Activated CD8-positive, alpha-beta memory T cell treated with anti-CD3 and anti-CD28 coated beads for 36 hours (primary cell): ENCODE results near the gene KRT13. TPM values are rescaled to one million over a fixed set of nuclear protein-coding genes. Genes with fewer than 3 reads are reported as not detected.

Experiments
- CTCF ChIA-PET: fragments of 350-600 bp; sonication (Branson Sonifier 250); formaldehyde crosslinking; loops from one replicate; lab custom pipeline; 2021; ENCODE audit warnings: antibody characterized with exemption; lab: Charles Lee
- POLR2A ChIA-PET: fragments of 350-600 bp; sonication (Branson Sonifier 250); formaldehyde crosslinking; loops from one replicate; lab custom pipeline; 2021; ENCODE audit warnings: antibody characterized with exemption; lab: Charles Lee
- total RNA-seq, 2 experiments: library from RNA; stranded (reverse); gene quantifications; one replicate each; pipeline ENCODE4 v1.2.3, GENCODE V29; 2021

KRT13 gene
- total RNA-seq, 2 experiments from 2014 or later: not detected

DNA sequence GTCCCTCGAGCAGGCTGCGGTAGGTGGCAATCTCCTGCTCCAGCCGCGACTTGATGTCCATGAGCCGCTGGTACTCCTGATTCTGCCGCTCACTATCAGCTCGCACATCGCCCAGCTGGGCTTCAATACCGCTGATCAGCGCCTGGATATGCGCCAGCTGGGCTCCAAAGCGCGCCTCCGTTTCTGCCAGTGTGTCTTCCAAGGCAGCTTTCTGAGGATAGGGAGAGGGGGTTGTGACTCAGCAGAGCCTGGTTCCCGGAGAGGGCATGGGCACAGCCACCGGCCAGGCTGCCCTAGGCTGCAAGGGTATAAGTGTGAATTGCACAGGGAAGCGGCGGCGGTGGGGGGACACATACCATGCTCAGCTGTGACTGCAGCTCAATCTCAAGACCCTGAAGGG lies 18.4 kb upstream of the KRT13 start:
- CTCF ChIA-PET: interaction anchor here (1.3 kb wide), 1 partner anchor 25 kb away, joined by 3 read pairs; no protein-coding TSS in a partner anchor
- POLR2A ChIA-PET: no interaction called here

- POLR2A ChIA-PET: no interaction called here
These were observed 17.8 kb upstream of the KRT13 start for GRCh38 chr17:41523225-41523593.

DNA sequence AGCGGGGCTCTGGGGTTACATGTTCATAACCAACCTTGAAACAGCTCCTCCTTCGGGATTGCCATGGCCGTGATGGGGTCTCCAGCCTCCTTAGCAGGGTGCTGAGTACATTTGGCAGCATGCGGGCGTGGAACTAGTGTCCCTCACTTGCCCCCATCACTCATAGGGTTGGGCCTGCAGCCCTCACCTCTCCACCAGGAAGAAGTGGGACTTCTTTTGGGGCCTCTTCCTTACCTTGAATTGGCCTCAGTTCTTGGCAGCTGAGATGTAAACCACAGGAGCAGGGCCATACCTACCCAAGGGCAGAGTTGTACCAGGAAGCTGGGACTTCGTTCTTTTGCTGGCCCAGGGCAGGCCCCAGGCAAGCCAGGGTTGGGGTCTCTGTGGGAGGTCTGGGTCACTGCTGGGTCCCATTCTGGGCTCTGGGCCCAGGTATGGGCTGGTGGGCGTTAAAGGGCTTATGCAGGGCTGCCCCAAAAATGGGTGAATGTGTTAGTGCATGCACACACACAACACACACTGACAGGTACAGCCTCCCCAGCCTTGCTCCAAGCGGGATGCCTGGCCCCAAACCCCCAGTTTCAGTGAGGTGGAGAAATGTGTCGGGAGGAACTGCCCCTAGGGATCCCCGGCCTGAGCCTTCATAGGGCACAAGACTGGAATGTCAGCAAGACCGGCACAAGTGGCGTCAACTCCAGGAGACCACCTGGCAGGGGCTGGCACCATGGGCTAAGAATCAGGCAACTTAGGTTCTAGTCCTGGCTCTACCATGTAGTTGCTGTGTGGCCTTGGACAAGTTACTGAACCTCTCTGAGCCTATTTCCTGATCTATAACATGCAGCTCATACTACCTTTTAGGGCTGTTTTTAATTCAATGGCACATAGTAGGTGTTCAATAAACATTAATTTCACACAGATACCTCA lies 17.2 kb upstream of the KRT13 start:
- CTCF ChIA-PET: interaction anchor here (1.3 kb wide), 1 partner anchor 27 kb away, joined by 3 read pairs; no protein-coding TSS in a partner anchor
- POLR2A ChIA-PET: no interaction called here

More at GRCh38 chr17:41523225-41523593, 17.8 kb upstream of the KRT13 start:
- CTCF ChIA-PET: no interaction called here

DNA sequence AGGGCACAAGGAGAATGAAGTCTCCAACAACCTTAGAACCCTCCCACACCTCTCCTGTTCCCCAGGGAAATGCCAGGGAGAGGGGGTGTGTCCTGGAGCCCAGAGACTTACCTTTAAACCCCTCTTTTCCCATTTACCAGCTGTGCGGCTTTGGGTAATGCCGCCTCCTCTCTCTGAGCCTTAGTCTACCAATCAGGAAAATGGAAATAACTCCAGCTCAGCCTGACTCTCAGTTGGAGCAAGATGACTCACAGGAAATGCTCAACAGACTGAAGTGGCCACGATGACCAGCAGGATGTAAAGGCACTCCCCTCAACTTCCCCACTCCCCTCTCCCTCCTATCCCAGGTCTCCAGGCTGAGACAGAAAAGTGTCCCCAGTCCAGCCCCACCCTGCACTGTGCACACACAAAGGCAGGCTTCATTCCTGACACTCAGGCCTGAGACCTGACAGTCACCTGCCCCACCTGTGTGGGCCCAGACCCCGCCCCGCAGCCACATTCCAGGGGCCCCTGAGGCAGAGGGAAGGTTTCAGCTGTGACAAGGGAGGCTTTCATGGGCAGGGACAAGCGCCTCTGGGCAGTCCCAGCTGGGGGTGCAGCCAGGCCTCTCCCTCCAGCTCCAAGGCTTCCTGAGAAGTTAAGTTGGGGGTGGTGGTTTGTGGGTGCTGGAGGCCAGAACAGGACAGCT lies 16.3 kb upstream of the KRT13 start:
- ChIA-PET POLR2A (no interaction called here), CTCF (interaction anchor here (0.8 to 1.3 kb wide), 2 partner anchors 13 to 27 kb away, joined by 3 read pairs; no protein-coding TSS in a partner anchor)

- CTCF ChIA-PET: interaction anchor here (0.8 kb wide), 1 partner anchor 13 kb away, joined by 3 read pairs; no protein-coding TSS in a partner anchor
These were observed 15.6 kb upstream of the KRT13 start for GRCh38 chr17:41520821-41521521.

DNA sequence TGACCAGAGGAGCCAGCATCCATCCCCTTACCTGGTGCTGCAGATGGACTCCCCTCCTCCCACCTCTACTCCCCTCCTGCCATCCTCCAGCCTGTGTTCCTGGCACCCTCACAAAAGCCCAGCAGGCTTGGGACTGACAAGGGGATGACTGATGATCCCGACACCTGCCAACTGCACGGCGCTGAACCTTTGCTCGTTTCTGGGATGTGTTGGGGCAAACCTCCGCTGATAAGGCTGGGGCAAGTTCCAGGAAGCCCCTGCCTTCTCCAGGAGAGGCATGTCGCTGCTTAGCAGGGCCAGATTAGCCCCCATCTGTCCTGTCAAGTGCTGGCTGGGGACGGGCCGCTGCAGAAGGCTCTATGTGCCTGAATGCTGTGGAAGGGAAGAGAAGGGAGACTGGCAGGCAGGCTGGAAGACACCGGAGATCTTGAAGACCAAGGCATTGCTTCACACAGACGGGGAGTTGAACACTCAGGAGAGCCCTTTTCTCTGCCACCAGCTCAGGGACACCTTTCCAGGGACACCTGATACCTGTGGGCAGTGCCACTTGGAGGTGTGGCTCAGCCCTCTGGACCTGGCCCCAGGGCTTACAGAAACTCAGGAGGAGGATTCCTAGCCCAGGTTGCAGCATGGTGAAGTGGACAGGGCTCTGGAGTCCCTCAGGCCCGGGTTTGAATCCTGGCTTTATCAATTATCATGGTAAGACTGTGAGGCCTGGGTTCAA lies 14.3 kb upstream of the KRT13 start:
- ChIA-PET POLR2A (no interaction called here), CTCF (no interaction called here)

More at GRCh38 chr17:41520821-41521521, 15.6 kb upstream of the KRT13 start:
- POLR2A ChIA-PET: no interaction called here

DNA sequence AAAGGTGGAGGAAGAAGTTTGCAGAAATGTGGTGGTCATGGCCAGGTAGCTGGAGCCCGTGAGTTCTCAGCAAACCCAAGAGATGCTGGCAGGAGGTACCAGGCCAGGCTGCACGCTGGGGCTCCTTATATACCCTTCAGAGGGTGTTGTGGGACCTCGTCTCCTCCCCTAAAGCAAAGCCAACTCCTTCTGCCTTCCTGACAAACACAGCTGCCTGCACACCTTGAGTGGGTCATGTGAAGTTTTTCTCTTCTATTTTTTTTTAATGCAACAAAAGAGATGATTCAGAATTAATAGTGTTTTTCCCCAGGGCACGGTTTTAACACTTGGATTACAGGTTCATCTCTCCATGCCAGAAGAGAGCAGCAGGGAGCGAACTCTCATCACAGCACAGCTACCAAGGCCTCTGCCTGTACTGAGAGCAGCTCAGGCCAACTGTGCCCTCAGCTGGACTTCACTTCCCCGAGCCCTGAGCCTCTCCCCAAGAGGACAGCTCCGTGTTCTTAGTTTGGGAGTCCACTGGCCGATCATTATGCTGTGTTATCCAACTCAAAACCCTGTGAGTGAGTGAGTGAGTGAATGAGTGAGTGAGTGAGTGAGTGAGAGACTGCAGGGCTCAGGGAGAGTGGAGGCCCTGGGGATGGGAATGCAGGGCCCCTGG lies 13.5 kb upstream of the KRT13 start, which contains the start of gene KRT15:
Gene KRT15 (minus strand): TSS at position 102 of the 661 bp plus-strand sequence. CDS start 63 bp downstream, at position 39.
- CTCF ChIA-PET: interaction anchor here (0.7 kb wide), 1 partner anchor 32 kb away, joined by 3 read pairs; no protein-coding TSS in a partner anchor
- POLR2A ChIA-PET: no interaction called here

DNA sequence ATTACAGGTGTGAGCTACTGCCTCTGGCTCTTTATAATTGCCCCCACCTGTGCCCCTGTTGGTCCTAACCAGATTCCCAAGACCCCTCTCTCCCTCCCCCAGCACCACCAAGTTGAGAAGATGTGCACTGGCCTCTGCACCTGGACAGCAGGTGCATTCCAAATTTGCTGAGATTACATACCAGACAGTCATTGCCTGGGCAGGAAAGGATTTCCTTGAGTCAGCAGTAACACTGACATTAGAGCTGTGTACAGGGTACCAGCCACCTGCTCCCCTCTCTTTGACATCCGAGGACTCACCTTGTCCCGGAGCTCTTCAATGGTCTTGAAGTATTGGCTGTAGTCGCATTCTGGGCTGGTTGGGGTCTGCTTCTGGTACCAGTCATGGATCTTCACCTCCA lies 12.6 kb upstream of the KRT13 start:
- ChIA-PET CTCF (interaction anchor here (0.5 kb wide), 1 partner anchor 131 kb away, joined by 3 read pairs; no protein-coding TSS in a partner anchor), POLR2A (no interaction called here)

DNA sequence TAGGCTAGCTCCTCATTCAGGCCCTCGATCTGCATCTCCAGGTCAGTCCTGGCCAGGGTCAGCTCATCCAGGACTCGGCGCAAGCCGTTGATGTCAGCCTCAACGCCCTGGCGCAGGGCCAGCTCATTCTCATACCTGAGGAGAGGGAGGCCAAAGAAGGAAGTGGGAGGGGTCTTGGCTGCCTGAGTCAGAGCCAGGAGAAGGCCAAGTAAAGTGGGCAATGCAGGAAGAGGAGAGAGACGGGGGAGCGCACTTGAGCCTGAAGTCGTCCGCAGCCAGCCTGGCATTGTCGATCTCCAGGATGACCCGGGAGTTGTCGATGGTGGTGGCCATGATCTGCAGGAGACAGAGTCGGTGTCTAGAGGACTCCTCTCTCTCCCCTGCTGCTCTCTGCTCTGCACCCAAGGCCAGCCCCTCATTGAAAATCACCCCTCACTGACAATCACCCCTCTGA lies 11.4 kb upstream of the KRT13 start:
- POLR2A ChIA-PET: no interaction called here
- CTCF ChIA-PET: no interaction called here

DNA sequence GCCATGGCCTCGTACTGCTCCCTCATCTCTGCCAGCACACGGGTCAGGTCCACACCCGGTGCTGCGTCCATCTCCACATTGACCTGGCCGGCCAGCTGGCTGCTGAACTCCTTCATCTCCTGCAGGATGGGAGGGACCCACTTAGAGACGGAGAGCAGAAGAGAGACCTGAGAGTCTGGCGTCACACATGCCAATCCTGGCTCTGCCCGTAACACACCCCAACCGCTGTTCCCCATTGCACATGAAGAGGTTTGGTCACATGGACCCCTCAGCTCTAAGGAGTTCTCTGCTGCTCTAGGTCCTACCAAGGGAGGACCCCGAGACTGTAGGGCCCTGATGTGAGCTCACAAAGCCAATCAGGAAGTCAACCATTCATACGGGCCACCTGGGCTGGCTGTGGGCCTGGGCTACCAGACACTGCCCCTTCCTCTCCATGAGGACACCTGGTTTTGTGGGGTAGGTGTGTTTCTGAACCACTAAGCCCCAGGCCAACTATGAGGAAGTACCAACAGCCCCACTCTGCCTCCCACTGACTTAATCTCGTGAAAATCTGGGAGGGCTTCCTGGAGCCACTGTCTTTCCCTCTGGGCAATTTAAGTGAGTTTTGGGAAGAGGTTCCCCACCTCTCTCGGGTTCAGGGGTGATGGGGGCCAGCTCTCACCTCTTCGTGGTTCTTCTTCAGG lies 10.9 kb upstream of the KRT13 start:
- CTCF ChIA-PET: no interaction called here
- POLR2A ChIA-PET: no interaction called here

GRCh38 chr17:41513168-41513547 lies 7.7 kb upstream of the KRT13 start:
- CTCF ChIA-PET: no interaction called here
- POLR2A ChIA-PET: no interaction called here

GRCh38 chr17:41512546-41513167 lies 7.2 kb upstream of the KRT13 start:
- ChIA-PET CTCF (no interaction called here), POLR2A (no interaction called here)

DNA sequence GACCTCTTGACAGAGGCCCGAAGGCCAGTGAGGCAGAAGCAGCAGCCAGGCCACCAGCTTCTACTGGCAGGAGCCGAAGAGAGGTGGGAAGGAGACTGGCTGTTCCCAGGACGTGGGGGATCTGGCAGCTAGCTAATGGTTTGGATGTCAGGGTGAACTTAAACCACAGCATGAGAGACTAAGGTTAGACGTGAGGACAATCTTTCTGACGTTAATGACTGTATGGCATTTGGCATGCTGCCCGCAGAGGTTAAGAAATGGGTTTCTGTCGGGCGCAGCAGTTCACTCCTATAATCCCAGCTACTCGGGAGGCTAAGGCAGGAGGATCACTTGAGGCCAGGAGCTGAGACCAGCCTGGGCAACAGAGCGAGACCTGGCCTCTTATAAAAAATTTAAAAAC lies 6.3 kb upstream of the KRT13 start:
- ChIA-PET POLR2A (no interaction called here), CTCF (no interaction called here)

GRCh38 chr17:41511116-41511515 lies 5.7 kb upstream of the KRT13 start:
- ChIA-PET POLR2A (no interaction called here), CTCF (no interaction called here)

- CTCF ChIA-PET: no interaction called here
- POLR2A ChIA-PET: no interaction called here
These were observed 5.0 kb upstream of the KRT13 start for GRCh38 chr17:41510251-41511065.

DNA sequence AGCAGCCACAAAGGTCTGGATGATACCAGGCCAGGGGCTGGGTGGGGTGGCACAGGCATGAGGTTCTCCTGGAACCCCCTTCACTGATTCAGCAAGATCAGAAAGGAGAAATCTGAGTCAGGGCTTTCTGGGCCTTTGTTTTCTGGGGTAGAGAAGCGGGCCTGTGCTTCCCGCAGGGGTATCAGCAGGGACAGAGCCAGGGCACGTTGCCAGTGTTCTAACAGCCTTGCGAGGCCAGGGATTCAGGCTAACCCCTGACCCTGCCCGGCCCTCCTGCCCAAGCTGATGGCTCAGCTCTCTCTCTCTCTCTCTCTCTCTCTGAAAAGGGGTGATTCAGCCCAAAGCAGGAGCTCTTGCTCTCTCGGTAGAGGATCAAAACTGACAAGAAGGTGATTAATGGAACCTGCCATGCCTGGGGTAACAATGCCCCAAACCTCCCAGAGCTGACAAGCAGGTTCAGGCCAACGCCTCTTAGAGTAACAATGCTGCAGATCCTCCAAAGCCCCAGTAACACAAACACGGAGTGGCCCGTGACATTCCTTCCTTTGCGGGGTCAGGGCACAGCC lies 2.0 kb upstream of the KRT13 start:
- ChIA-PET POLR2A (no interaction called here), CTCF (no interaction called here)
